HK-2 (cell line): ENCODE results near the gene KCNA2.

Experiments
- DNase-seq: peaks from one replicate; pipeline ENCODE4 v3.0.0-alpha.2; 2018; ENCODE audit not compliant: unreplicated experiment

The KCNA2 gene

DNA sequence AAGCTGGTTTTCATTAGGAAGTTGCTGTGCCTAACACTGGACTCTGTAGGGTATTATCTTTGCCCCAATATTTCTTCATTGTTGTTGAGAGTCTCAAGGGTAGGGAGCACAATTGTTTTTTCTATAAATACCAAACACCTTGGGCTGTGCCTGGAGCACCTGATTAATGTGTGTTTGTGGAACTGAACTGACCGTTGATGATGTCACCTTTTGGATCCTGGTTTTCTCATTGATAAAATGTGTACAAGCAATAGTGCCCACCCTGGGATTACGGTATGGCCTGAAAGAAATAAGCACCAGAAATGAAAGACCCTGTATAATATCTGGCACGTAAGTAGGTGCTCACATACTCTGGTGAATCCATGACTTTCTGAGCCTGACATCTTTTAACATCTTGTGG lies 39.3 kb downstream of the KCNA2 start:
- no peak for DNase-seq

DNA sequence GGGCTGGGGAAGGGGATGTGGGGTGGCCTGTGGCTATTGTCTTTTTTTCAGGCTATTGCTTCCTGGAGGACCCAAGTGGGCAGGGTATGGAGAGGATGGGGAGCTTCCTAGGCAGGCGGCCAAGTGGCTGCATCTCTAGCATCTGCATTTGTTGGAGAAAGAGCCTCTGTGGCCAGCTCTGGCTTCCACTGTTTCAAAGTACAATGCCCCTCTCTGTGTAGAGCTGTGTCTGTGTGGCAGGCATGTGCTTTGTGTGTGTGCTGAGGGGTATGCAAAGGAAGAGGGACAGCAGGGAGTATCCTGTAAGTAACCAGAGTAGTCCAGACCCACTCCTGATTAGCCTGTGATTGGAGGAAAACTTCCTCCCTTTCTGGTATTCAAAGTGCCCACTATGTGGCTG lies 40.6 kb downstream of the KCNA2 start:
- no peak for DNase-seq

DNA sequence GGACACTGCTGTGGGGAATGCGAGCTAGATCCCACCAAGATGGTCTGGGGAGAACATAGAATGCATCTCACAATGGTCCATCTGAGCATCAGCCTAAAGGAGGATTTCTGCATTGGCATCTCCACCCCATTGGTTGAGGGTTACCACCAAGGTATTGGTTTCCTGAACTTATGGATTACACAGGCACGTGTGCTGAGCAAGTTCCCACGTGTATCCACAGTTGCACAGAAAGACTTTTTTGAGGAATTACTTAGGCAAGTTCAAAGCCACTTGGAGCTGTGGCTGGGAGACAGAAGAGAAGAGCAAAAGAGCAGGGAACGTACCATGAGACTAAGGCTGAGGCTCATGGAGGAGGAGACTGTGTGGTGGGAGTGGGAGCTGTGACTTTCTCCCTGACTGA lies 43.1 kb downstream of the KCNA2 start:
- DNase-seq = no peak

DNA sequence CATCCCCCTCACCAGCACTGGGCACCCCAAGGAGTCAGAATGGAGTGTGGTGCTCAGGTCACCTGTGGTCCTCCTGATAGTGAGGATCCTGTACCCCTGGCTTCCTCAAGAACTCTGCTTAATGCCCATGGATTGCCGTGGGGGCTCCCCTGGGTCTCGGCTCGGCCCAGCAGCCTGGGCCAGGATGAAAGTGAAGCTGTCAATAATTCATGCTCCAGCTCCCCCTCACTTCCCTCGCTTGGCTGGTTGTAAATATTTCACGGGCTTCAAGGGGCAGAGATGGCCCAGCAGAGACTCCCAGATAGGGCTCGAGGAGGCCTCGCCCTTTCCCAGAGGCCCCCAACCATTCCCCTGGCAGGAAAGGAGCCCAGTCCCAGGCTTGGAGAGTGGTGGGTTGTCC lies 44.6 kb downstream of the KCNA2 start:
- no peak for DNase-seq

DNA sequence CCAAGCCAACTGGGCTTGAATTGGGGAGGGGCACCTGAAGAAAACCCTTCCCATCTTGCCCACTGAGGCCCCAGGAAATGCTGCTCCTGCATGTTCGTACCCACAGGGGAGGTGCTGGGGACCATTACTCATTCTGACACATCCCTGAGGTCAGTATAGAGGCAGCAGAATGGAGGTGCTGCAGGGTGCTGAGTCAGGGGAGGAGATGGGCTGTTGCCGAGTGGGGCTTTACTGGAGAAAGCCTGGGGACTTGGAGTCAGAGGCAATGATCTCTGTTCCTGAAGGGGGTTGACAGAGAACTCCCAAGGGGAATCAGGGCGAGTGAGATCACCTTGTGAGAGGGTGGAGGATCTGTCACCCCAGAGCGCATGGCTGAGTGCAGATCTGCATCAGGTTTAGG lies 47.0 kb downstream of the KCNA2 start:
- peak; percentile 10 for DNase-seq

DNA sequence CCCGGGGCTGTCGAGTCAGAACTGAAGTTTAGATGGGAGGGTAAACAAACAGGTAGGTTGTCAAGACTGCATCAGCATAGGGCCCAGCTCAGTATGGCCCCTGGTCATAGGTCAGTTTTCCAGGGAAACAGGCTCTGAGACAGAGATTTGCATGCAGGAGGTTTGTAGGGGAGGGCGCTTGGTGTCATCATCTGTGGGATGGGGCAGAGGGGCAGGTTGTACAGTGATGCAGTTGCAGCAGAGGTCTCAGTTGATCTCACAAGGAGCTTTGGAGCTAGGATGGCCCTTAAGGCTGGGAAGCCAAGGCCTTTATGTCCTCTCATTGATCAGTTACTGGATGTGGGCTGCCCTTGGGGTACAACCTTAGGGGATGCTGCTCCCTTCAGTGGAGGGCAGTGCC lies 48.7 kb downstream of the KCNA2 start:
- no peak for DNase-seq

DNA sequence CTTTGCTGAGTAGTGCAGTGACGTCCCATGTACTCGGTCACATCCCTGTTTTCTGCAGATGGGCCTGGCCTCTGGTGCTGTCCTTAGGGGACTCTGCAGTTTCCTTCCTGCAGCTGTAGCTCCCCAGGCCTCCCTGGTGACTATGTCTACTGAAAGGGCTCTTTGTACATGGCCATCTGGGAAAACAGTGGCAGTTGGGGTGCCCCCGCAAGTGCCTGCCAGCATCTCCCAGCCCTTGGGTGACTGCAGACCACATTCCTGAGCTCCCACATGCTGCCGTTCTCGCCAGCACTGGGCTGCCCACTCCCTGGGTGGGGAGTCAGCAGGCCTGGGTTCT lies 49.7 kb downstream of the KCNA2 start:
- no peak for DNase-seq

DNA sequence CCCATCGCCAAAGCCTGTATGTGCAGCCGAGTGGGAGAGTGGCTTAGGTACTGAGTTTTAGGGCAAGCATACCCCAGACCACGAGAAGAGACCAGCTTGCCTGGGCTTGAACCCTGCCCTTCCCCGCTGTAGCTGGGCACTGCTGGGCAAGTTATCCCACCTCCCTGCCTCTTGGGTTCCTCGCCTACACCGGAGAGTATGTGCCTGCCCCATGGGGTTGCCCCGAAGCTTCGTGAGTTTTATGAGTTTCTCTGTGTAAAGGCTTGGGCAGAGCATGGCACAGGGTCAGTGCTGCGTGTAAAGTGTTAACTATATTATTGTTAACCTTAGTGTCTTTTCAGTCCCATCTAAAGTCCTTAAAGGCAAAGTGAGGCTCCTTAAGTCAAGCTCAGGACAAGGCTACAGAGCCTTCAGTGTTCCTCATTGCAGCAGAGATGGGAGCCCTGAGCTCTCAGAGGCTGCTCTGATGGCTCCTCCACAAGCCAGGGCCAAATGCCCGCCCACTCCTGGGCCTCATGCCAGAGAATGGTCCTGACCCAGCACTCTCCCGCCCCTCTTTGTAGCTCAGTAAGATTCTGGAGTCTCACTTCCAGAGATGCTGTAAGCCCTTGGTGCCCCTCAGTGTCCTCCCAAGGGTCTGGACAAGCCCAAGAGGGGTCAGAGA lies 50.2 kb downstream of the KCNA2 start:
- no peak for DNase-seq

DNA sequence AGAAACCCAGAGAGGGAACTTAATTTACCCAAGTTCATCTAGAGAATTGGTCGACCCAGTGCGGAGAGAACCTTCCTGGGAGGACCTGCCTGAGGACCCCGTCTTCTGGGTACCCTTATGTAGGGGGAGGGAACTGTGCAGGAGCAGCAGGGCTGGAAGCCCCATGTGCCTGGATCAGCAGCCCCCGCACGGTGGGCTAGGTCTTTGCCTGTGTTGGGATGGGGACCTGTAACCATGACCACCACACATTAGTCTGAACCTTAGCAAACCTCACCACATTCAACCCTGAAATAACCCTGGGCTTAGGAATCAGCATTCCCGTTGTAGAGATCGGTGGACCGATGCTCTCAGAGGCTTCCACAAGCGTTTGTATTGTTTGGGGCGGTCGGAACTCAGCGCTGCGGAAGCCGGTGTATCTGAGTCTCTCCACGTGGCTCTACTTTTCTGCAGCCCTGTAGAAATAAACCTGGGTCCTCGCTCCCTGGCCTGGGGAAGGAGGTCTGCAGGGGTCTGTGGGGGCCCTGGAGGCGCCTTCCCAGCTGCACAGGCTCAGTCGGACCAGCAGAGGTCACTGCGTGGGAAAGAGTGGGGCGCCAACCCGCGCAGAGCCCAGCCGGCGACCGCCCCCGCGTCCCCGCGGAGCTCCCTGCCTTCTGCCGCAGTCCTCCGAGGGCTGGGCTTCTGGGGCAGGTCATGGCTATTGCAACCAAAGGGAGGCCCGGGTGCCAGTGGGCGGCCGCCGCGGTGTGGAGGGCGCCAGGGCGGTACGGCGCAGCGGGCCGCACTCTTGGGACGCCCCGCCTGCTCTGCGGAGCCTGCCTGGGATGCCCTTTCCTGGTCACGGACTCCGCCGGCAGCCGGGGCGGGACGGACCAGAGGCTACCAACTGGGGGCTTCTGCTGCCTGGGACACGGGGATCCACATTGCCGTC lies 51.0 kb downstream of the KCNA2 start:
- no peak for DNase-seq

DNA sequence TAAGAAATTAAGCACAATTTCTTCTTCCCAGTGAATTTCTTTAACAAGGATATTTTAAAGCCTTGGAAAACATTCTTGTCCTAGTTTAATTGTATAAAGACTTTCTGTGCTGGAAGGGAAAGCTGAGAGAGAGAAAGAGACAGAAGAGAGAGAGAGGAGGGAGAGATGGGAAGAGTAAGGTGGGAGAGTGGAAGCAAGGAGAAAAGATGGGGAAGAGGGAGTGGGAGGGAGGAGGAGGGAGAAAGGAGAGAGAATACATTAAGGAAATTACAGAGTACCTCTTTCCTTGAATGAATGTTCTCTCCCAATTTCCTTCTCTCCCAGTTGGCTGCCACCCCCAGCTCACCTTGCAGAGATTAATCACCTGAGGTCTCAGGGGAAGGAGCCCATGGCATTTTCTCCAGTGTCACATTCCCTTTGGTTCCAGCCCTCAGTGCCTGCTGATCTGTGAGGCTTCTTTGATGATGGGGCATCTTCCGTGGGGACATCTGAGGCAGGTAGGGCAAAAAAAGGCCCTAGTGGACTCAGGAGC lies 54.8 kb downstream of the KCNA2 start:
- DNase-seq = no peak

DNA sequence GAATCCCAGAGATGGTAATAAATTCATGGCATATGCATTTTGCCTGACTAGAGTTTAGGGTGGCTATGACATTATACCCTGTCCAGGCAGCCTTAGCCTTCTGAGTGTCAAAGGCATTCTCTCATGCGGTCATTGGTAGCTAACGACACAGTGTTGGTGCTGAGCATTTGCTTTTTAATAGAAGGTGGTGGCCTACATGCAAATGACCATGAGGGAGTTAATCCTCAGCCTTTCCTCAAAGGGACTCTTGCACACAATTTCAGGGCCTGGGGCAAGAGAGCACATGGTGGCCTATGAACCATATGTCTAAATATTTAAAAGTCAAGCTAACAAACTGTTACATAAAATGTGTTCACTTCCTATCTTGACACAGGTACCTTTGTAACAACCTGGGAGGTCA lies 56.3 kb downstream of the KCNA2 start:
- no peak for DNase-seq

DNA sequence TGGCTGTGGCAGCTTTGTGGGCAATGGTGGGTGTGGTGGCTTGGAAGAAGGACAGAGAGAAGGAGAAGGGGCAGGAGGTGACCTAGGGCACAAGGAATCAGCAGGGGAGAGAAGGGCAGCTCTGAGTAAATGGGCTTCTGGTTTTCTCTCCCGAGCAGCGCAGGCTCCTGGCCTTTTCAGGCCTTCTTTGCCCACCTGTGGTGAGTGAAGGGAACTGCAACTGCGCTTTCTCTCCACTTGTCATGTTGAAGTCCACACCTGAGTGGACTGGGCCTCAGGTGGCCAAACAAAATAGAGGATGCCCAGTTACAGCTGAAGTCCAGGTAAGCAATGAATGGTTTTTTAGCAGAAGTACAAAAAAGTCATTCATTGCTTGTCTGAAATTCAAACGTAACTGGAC lies 57.8 kb downstream of the KCNA2 start:
- peak; percentile 18 for DNase-seq

DNA sequence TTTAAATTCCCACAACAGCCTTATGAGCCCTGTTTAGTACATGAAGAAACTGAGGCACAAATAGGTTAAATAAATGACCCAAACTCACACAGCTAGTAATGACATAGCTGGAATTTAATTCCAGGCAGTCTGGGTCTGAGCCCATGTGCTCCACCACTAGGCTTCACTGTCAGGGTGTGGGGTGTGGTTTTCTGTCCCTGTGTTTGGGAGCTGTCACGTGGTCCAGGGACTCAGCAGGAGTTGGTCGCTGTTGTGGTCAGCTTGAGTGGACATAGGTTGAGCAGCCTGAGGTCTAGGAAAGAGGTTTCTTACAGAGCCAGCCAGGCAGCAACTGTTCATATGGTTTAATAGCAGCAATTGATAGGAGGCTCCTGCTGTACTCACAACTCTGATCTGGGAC lies 59.1 kb downstream of the KCNA2 start:
- DNase-seq = no peak

DNA sequence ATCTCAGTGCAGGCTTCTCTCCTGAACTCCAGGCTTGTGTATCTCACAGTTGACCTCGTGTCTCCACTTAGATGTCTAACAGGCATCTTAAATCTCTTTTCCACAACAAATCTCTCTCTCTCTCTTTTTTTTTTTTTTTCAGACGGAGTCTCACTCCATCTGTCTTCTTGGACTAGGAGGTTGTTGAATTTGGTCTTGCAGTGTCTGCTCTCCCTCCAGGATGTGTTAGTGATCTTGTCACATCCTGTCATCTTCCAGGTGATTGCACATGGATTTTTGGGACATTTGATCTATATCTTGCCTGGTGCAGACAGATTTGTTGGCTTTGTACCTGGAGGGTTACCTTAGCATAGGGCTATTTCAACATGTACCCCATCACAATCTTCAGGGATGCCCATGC lies 60.7 kb downstream of the KCNA2 start:
- no peak for DNase-seq

DNA sequence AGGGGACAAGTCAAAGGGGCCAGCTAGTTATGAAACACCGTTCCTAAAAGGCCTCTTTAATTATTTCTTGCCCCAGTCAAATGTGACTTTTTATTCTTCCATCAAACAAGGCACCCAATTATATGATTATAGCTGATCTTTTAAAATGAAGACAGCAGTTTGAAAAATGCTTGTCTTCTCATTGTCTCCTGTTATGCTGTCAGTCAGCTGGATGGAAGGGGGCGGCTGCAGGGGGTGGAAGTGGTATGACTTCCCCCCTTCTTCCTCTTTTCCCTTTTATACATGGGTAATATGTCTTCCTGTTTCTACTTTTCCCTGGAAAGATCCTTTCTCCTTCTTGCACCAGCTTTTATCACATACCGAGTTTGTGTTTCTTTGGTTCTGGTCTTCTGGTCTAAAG lies 61.4 kb downstream of the KCNA2 start:
- no peak for DNase-seq
